PFSK-1 (cell line): Measurements from ENCODE around the gene EXOC7.

Source experiments
- FOXP2 ChIP-seq: optimal IDR thresholded peaks from 2 replicates; pipeline ENCODE3; 2011; ENCODE audit warnings: borderline replicate concordance, control low read depth, inconsistent platforms; ENCODE audit not compliant: insufficient read depth; ENCODE audit errors: extremely low read length, extremely low read depth
- POLR2AphosphoS5 ChIP-seq: IDR thresholded peaks from 2 replicates; pipeline ENCODE4 v1.6.1; 2012; ENCODE audit warnings: low read depth, mild to moderate bottlenecking, control low read depth, low read length, moderate library complexity
- SIN3A ChIP-seq: IDR thresholded peaks from 2 replicates; pipeline ENCODE4 v1.6.1; 2012; ENCODE audit warnings: mild to moderate bottlenecking, low read length, moderate library complexity, borderline replicate concordance; ENCODE audit not compliant: insufficient read depth
- TAF1 ChIP-seq: IDR thresholded peaks from 2 replicates; pipeline ENCODE4 v1.6.1; 2012; ENCODE audit warnings: low read length, control low read depth, borderline replicate concordance; ENCODE audit not compliant: insufficient read depth
- TF ChIP-seq, protein P1 (sequence below), 2 experiments: IDR thresholded peaks; 2 replicates each; pipeline versions ENCODE4 v1.6.1 to v1.8.0; 2011 to 2012; ENCODE audit warnings: low read depth in 2 of 2, low read length in 2 of 2, control low read depth in 1 of 2, inconsistent platforms in 1 of 2, mild to moderate bottlenecking in 1 of 2, moderate library complexity in 1 of 2; ENCODE audit not compliant: insufficient read depth in 1 of 2

EXOC7 gene

DNA sequence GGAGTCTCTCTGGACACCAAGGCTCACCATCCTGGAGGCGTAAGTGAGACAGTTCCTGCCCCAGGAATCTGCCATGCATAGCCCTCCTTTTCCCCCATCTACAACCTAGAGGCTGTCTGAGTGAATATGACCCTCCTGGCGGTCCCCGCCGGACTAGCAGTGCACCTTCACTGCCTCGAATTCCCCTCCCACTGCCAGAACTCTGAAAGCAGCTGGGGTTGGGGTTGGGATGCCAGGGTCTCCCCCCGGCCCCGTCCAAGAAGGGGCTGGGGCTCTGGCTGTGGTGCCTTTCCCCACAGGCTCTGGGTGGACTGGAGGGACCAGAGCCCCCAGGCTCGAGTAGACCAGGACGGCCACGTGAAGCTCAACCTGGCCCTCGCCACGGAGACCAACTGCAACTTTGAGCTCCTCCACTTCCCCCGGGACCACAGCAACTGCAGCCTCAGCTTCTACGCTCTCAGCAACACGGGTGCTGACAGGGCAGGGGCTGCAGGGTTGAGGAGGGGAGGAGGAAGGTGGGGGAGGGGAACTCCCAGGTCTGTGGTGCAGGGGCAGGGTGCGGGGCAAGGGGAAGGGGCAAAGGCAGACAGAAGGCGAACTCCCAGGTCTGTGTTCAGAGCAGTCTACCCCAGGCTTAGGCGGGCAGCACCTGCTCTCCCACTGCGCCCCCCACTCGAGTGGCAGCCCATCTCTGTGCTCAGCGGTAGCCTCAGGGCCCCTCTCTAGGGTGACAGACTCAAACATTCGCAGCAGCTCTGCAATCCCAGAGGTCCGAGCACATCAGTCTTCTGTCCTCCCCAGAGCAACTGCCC is 23.4 kb downstream of the EXOC7 start:
- no peak for TF ChIP-seq FOXP2
- TF ChIP-seq POLR2AphosphoS5 = 0 out of 2 replicates have a peak, but pooled peaks have one; percentile 14
- TF ChIP-seq SIN3A = no peak
- TF ChIP-seq, protein P1, sequence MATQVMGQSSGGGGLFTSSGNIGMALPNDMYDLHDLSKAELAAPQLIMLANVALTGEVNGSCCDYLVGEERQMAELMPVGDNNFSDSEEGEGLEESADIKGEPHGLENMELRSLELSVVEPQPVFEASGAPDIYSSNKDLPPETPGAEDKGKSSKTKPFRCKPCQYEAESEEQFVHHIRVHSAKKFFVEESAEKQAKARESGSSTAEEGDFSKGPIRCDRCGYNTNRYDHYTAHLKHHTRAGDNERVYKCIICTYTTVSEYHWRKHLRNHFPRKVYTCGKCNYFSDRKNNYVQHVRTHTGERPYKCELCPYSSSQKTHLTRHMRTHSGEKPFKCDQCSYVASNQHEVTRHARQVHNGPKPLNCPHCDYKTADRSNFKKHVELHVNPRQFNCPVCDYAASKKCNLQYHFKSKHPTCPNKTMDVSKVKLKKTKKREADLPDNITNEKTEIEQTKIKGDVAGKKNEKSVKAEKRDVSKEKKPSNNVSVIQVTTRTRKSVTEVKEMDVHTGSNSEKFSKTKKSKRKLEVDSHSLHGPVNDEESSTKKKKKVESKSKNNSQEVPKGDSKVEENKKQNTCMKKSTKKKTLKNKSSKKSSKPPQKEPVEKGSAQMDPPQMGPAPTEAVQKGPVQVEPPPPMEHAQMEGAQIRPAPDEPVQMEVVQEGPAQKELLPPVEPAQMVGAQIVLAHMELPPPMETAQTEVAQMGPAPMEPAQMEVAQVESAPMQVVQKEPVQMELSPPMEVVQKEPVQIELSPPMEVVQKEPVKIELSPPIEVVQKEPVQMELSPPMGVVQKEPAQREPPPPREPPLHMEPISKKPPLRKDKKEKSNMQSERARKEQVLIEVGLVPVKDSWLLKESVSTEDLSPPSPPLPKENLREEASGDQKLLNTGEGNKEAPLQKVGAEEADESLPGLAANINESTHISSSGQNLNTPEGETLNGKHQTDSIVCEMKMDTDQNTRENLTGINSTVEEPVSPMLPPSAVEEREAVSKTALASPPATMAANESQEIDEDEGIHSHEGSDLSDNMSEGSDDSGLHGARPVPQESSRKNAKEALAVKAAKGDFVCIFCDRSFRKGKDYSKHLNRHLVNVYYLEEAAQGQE (IDR thresholded peaks at IDR 0.05; ENCODE audit: insufficient read depth in 1 of 2, low read depth in 2 of 2, low read length in 2 of 2) = no peak
- TF ChIP-seq TAF1 = no peak

DNA sequence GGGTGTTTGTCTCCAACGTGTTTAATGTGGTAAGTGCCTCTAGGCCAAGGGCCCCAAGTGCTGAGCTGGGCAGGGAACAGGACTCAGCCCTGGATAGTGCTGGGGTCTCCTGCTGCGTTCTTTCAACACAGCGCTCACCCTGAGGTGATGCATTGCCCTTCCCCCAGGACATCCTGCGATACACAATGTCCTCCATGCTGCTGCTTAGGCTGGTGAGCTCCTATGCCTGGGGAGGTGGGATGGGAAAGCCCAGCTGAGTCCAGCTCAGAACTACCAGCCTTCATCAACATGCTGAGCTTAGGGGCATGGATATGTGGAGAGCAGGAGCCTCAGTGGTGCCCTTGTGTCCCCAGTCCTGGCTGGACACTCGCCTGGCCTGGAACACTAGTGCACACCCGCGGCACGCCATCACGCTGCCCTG is 24.0 kb downstream of the EXOC7 start:
- TF ChIP-seq POLR2AphosphoS5 (0 out of 2 replicates have a peak, but pooled peaks have one; percentile 9), TAF1 (no peak), FOXP2 (no peak)
- TF ChIP-seq, protein P1 (IDR thresholded peaks at IDR 0.05; ENCODE audit: insufficient read depth in 1 of 2, low read depth in 2 of 2, low read length in 2 of 2) = no peak

DNA sequence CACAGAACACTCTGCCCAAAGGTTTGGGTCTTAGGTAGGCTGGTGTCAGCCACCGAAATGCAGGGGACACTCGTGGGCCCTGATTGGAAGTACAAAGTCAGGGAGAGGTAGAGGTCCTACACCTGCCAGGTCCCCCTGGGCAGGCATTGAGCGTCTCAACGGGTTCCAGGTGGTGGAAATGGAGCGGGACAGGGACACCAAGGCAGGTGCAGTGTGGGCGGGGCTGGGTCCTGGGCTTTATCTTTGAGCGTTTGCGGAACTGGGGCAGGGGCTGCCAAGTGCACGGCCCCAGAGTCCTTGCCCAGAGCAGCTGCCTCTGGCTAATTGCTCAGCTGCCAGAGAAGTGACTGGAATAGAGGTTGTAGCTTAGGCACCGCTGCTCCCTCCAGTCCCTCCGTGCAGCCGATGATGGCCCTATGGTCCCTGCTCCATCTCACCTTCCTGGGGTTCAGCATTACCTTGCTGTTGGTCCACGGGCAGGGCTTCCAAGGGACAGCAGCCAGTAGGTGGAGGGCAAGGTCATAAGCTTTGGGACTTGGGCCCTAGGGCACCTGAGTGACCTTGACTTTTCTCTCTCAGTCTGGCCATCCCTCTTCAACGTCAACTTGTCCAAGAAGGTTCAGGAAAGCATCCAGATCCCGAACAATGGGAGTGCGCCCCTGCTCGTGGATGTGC is 24.6 kb downstream of the EXOC7 start, which contains the start of gene ZACN:
Gene ZACN (plus strand): TSS at position 323 of the 675 bp plus-strand sequence. CDS start 83 bp downstream, at position 406.
- TF ChIP-seq TAF1 = no peak
- TF ChIP-seq FOXP2 = no peak
- no peak for TF ChIP-seq SIN3A
- no peak for TF ChIP-seq POLR2AphosphoS5

DNA sequence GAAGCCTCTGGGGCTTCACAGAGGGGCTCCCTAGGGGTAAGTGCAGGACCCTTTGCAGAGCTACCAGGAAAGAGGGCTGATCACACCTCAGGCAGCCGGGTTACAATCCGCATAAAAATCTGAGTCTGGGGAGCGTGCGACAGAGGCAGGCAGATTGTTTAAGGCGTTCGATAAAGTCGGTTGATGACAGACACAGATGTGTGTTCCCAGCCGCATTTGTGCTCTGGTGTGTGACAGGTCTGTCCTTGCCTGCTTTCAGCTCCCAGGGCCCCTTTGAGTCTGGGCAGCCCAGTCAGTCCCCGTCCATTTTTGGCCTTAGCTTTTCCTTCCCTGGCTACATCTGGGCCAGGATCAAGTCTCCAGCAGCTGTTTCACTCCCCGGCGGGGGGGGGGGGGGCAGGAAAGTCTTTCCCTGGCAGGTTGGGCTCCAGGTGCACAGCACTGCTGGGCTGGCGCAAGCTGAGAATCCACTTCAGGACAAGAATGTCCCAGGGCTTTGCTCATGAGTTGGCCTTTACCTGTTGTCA is 25.9 kb downstream of the EXOC7 start:
- TF ChIP-seq POLR2AphosphoS5 (no peak), TAF1 (no peak), FOXP2 (no peak), SIN3A (no peak)
- TF ChIP-seq, protein P1 (IDR thresholded peaks at IDR 0.05; ENCODE audit: insufficient read depth in 1 of 2, low read depth in 2 of 2, low read length in 2 of 2) = no peak

DNA sequence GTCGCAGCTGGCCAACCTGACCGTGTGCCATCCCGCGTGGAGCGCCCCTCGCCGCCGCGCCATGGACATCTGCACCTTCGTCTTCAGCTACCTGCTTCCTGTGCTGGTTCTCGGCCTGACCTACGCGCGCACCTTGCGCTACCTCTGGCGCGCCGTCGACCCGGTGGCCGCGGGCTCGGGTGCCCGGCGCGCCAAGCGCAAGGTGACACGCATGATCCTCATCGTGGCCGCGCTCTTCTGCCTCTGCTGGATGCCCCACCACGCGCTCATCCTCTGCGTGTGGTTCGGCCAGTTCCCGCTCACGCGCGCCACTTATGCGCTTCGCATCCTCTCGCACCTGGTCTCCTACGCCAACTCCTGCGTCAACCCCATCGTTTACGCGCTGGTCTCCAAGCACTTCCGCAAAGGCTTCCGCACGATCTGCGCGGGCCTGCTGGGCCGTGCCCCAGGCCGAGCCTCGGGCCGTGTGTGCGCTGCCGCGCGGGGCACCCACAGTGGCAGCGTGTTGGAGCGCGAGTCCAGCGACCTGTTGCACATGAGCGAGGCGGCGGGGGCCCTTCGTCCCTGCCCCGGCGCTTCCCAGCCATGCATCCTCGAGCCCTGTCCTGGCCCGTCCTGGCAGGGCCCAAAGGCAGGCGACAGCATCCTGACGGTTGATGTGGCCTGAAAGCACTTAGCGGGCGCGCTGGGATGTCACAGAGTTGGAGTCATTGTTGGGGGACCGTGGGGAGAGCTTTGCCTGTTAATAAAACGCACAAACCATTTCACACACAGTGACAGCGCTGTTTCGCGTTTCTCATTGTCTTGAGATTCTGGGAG is 26.6 kb downstream of the EXOC7 start:
- TF ChIP-seq, protein P1 (IDR thresholded peaks at IDR 0.05; ENCODE audit: insufficient read depth in 1 of 2, low read depth in 2 of 2, low read length in 2 of 2) = no peak
- TF ChIP-seq FOXP2 = no peak
- TF ChIP-seq SIN3A = no peak
- no peak for TF ChIP-seq POLR2AphosphoS5
- no peak for TF ChIP-seq TAF1
